NCI-H1930 (cell line): ENCODE measurements around the gene C1orf56.
A peak's percentile ranks its signal among the peaks of the same experiment; 100 is the strongest.
"Not testable (repeated sequence)": the region's sequence is repeated elsewhere in the genome, so short reads cannot be mapped to it uniquely, and the experiment has no call there.

Experiments used
- DNase-seq, 2 experiments: peaks; one replicate each; lab custom pipeline; 2025; lab: John Stamatoyannopoulos, UW

C1orf56 gene

GRCh38 chr1:151061704-151062103, 14.2 kb downstream of the C1orf56 start:
- DNase-seq = no peak

DNA sequence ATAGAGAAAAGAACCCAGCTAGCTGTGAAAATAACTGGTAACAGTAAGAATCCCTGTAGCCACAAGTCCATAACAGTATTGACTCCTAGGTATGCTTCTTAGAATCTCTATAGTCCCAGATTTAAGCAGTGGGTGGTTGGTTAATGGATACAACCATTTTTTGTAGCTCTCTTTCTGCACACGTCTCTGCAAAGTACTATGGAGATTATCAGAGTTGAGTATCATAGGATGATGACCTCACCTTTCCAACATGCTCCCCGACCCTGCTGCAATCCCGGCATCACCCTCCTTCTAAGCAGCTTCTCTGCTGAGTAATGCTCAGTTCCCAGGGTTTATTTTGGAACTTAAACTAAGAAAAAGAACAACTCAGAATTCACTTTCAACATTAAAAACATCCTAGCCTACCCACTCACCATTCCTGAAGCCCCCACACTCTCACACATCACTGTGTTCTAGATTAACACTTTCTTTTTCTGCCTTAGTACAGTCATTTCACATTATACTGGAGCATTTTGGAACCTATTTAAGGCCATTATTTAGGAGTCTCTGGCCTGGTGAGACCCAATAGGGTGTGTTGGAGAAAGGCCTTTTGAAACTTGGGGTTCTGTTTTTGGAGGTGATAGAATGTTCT, 15.3 kb downstream of the C1orf56 start:
- DNase-seq = no peak

DNA sequence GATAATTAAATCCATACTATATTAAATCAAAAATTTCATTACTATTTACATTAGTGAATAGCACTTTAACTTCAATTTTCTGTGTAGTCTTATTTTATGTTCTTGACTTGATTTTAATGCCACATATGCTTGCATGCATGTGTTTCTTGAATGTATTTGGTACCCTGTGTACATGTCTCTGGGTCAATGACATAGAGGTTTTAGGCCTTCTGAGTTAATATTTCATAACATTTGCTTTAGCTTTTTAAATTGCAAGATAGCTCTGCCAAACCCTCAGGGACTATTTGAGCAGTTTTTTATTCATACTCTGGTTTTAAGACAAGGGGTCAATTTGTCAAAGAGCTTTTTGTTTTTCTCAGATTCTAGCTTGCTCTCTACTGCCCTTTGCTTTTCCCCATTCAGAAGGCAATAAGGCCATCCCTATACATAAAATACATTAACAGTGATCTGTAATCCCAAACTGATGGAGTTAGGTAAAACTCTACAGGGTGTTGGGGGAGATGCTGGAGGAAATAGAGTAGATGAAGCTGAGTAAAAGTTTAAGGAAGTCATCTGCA, 17.6 kb downstream of the C1orf56 start:
- no peak for DNase-seq

- no peak for DNase-seq
Measured at GRCh38 chr1:151067185-151067584, 19.6 kb downstream of the C1orf56 start.

DNA sequence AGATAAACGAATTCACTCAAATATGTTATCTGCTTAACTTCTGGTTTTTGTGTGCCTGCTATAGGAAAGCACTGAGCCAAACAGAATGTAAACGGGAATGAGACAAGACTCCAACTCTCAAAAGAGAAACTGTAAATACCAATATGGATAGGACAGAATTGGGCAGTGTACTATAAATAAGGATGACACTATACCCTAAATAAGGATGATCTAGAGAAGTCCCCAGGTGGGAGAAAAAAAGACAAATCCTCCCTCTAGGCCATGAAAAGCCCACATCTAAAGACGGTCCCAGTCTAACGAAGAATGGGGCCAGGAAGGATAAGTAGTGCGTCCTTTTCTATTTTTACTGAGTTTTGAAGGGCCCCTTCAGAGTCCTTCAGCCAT, 21.5 kb downstream of the C1orf56 start:
- DNase-seq = no peak

- peak; percentile 87 to 89 for DNase-seq
Measured at GRCh38 chr1:151070474-151071276, 23.1 kb downstream of the C1orf56 start, which contains the start of gene GABPB2. TSS of gene GABPB2 (plus strand) at chr1:151070761. CDS start at chr1:151088190, 17,429 bp downstream.

DNA sequence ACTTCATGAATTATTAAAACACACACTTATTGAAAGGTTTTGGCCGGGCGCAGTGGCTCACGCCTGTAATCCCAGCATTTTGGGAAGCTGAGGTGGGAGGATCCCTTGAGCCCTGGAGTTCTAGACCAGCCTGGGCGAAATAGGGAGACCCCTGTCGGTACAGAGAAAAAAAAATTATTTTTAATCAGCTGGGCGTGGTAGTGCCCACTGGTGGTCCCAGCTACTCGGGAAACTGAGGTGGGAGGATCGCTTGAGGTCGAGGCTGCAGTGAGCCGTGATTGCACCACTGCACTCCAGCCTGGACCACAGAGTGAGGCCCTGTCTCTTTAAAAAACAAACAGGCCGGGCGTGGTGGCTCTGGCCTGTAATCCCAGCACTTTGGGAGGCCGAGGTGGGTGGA, 24.7 kb downstream of the C1orf56 start:
- peak; percentile 62 to 63 for DNase-seq

DNA sequence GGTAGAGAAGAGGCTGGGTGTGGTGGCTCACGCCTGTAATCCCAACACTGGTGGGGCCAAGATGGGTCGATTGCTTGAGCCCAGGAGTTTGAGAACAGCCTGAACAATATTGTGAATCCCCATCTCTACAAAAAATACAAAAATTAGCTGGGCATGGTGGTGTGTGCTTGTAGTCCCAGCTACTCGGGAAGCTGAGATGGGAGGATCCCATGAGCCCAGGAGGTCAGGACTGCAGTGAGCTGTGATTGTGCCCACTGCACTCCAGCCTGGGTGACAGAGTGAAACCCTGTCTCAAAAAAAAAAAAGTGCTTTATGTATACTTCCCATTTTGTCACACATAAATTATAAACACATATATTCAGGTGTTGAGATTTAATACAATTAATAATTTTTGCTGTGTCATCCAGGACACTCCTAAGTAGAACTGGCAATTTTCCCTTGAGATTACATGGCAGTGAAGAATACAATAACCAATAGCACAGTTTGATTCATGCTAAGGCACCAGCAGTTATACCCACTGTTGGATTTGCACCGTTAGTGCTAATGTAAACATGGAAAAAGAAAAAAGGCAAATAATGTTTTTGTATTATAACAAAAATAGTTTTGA, 38.5 kb downstream of the C1orf56 start:
- no peak for DNase-seq

DNA sequence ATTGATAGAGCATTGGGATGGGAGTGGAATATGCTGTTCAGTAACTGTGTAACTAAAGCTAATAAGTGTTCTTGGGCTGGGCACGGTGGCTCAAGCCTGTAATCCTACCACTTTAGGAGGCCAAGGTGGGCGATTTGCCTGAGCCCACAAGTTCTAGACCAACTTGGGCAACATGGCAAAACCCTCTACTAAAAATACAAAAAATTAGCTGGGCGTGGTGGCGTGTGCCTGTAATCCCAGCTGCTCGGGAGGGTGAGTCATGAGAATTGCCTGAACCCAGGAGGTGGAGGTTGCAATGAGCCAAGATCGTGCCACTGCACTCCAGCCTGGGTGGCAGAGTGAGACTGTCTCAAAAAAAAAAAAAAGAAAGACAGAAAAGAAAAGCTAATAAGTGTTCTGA, 49.9 kb downstream of the C1orf56 start:
- DNase-seq = not testable (repeated sequence)

- DNase-seq = no peak
Measured at GRCh38 chr1:151098126-151098525, 50.6 kb downstream of the C1orf56 start.
